Astrocyte (in vitro differentiated cells and primary cell): Measurements from ENCODE around the gene TRIO. TPM values are rescaled to one million over a fixed set of nuclear protein-coding genes. Genes with fewer than 3 reads are reported as not detected.

Experiments
- DNase-seq: peaks from one replicate; pipeline ENCODE4 v3.0.0-alpha.2; 2010; ENCODE audit warnings: low read depth
- FAIRE-seq: peaks from 2 replicates; lab custom pipeline; 2011; peaks lifted over from hg19 to GRCh38; lab: Jason Lieb, UNC
- H2AFZ ChIP-seq: 2 replicates; pipeline ENCODE4 v1.6.0; 2012; ENCODE audit warnings: low read depth, low read length, inconsistent platforms
- H3K27ac ChIP-seq: 2 replicates; pipeline ENCODE4 v1.5.1; 2011; ENCODE audit warnings: low read depth, low read length, inconsistent platforms
- H3K27me3 ChIP-seq: 2 replicates; pipeline ENCODE4 v1.6.0; 2011; ENCODE audit warnings: low read length, inconsistent platforms; ENCODE audit not compliant: insufficient read depth
- H3K36me3 ChIP-seq: 2 replicates; pipeline ENCODE4 v1.5.1; 2011; ENCODE audit warnings: low read length, inconsistent platforms; ENCODE audit not compliant: insufficient read depth
- H3K4me1 ChIP-seq: 2 replicates; pipeline ENCODE4 v1.5.1; 2011; ENCODE audit warnings: low read length, inconsistent platforms; ENCODE audit not compliant: insufficient read depth
- H3K4me2 ChIP-seq: 2 replicates; pipeline ENCODE4 v1.6.0; 2012; ENCODE audit warnings: low read length, inconsistent platforms
- H3K4me3 ChIP-seq: 2 replicates; pipeline ENCODE4 v1.5.1; 2011; ENCODE audit warnings: low read depth, mild to moderate bottlenecking, low read length, inconsistent platforms; ENCODE audit not compliant: insufficient read depth
- H3K79me2 ChIP-seq: 2 replicates; pipeline ENCODE4 v1.6.0; 2012; ENCODE audit warnings: mild to moderate bottlenecking, low read length, inconsistent platforms; ENCODE audit not compliant: insufficient read depth
- H3K9ac ChIP-seq: 2 replicates; pipeline ENCODE4 v1.6.0; 2012; ENCODE audit warnings: mild to moderate bottlenecking, low read length, inconsistent platforms
- H3K9me3 ChIP-seq: 2 replicates; pipeline ENCODE4 v1.5.1; 2012; ENCODE audit warnings: low read depth, mild to moderate bottlenecking, low read length, inconsistent platforms; ENCODE audit not compliant: insufficient read depth
- H4K20me1 ChIP-seq: 2 replicates; pipeline ENCODE4 v1.6.0; 2012; ENCODE audit warnings: low read length, inconsistent platforms; ENCODE audit not compliant: insufficient read depth
- H3K27ac Mint-ChIP-seq: one replicate; pipeline ENCODE4 v1.8.0; 2021; ENCODE audit warnings: mild to moderate bottlenecking, mixed read lengths; ENCODE audit not compliant: unreplicated experiment
- H3K27me3 Mint-ChIP-seq: one replicate; pipeline ENCODE4 v1.8.0; 2021; ENCODE audit warnings: low read depth, mixed read lengths; ENCODE audit not compliant: unreplicated experiment
- H3K36me3 Mint-ChIP-seq: one replicate; pipeline ENCODE4 v1.8.0; 2021; ENCODE audit warnings: low read depth, mixed read lengths; ENCODE audit not compliant: unreplicated experiment
- H3K4me1 Mint-ChIP-seq: one replicate; pipeline ENCODE4 v1.8.0; 2021; ENCODE audit warnings: low read depth, mixed read lengths; ENCODE audit not compliant: unreplicated experiment
- H3K4me3 Mint-ChIP-seq: one replicate; pipeline ENCODE4 v1.8.0; 2021; ENCODE audit warnings: mild to moderate bottlenecking, moderate library complexity, mixed read lengths; ENCODE audit not compliant: unreplicated experiment
- H3K9me3 Mint-ChIP-seq: one replicate; pipeline ENCODE4 v1.8.0; 2021; ENCODE audit warnings: mild to moderate bottlenecking, mixed read lengths; ENCODE audit not compliant: unreplicated experiment
- EZH2 ChIP-seq: IDR thresholded peaks from 2 replicates; pipeline ENCODE4 v1.6.1; 2012; ENCODE audit warnings: mild to moderate bottlenecking, low read length, inconsistent platforms; ENCODE audit not compliant: insufficient read depth
- total RNA-seq: library from RNA; stranded (reverse); gene quantifications from 2 replicates; pipeline ENCODE4 v1.2.1, GENCODE V29; 2021
- TF ChIP-seq, protein P1 (sequence below): IDR thresholded peaks from 2 replicates; pipeline ENCODE4 v1.5.1; 2011; ENCODE audit warnings: low read depth, mild to moderate bottlenecking, inconsistent platforms, low read length, moderate library complexity; ENCODE audit not compliant: insufficient read depth

The TRIO gene
- total RNA-seq, 1 donor from 2014 or later: 347 TPM

DNA sequence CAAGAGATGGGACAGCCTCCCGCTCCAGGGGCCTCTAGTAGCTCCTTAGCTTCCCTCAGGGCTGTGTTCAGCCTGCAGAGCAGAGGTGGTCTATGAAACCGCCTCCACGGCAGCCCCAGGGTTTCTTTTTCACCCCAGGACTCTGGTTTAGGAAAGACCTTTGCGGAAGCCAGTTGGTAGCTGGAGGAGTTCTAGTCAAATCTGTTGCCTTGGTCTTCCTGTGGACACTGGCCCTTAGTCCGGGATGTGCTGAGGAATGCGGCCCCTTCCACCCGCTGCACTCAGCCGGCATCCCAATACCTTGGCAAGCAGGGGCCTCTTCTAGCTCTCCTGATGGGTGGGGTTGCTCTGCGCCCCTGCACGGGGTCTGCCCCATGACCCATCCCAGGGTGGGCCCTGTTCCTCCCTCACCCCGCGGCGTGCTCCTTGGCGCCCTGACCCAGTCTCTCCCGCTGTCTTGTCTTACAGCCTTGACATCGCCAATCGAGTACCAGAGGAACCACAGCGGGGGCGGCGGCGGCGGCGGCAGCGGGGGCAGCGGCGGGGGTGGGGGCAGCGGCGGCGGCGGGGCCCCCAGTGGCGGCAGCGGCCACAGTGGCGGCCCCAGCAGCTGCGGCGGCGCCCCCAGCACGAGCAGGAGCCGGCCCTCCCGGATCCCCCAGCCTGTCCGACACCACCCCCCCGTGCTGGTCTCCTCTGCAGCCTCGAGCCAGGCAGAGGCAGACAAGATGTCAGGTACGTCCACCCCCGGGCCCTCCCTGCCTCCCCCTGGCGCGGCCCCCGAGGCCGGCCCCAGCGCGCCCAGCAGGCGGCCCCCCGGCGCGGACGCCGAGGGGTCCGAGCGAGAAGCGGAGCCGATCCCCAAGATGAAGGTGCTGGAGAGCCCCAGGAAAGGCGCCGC, 344.1 kb downstream of the TRIO start:
- Histone ChIP-seq H3K4me3 (no peak overlapping the region), H3K79me2 (peaks cover 51% of the 10 kb centered on the region), H3K27ac (no peak overlapping the region), H3K4me1 (peaks cover 11% of the 10 kb centered on the region), H2AFZ (no peak overlapping the region), H3K4me2 (no peak overlapping the region), H4K20me1 (peaks cover 69% of the 10 kb centered on the region), H3K36me3 (peaks cover 82% of the 10 kb centered on the region), H3K27me3 (no peaks in the 10 kb centered on the region), H3K9me3 (no peaks in the 10 kb centered on the region), H3K9ac (no peak overlapping the region)
- Mint-ChIP-seq H3K4me1 (peaks cover 11% of the 10 kb centered on the region), H3K27ac (no peak overlapping the region), H3K4me3 (no peak overlapping the region), H3K27me3 (no peaks in the 10 kb centered on the region), H3K36me3 (peaks cover 29% of the 10 kb centered on the region), H3K9me3 (peaks cover 3% of the 10 kb centered on the region)
- FAIRE-seq (no peak), DNase-seq (no peak)
- TF ChIP-seq EZH2: no peak
- TF ChIP-seq, protein P1, sequence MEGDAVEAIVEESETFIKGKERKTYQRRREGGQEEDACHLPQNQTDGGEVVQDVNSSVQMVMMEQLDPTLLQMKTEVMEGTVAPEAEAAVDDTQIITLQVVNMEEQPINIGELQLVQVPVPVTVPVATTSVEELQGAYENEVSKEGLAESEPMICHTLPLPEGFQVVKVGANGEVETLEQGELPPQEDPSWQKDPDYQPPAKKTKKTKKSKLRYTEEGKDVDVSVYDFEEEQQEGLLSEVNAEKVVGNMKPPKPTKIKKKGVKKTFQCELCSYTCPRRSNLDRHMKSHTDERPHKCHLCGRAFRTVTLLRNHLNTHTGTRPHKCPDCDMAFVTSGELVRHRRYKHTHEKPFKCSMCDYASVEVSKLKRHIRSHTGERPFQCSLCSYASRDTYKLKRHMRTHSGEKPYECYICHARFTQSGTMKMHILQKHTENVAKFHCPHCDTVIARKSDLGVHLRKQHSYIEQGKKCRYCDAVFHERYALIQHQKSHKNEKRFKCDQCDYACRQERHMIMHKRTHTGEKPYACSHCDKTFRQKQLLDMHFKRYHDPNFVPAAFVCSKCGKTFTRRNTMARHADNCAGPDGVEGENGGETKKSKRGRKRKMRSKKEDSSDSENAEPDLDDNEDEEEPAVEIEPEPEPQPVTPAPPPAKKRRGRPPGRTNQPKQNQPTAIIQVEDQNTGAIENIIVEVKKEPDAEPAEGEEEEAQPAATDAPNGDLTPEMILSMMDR: no peak

DNA sequence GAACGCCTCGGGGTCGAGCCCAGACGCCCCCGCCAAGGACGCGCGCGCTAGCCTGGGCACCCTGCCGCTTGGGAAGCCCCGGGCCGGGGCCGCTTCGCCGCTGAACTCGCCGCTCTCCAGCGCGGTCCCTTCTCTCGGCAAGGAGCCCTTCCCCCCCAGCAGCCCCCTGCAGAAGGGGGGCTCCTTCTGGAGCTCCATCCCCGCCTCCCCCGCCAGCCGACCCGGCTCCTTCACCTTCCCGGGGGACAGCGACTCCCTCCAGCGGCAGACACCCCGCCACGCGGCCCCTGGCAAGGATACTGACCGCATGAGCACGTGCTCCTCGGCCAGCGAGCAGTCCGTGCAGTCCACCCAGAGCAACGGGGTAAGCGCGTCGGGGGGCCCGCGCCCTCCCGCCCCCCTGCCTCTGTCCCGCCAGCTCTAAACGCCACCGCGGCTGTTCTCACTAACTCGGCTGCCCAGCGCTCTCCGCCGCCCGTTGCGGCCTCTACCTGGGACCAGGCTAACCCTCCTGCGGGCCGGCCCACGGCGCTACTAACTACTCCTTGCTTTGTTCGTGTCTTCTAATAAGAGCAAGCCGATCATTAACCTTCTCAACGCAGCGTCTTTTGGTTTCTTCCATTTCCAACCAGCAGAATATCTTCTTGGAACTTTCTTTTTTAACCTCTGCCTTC, 344.9 kb downstream of the TRIO start:
- peaks cover 58% of the 10 kb centered on the region for H3K79me2 ChIP-seq
- peaks cover 3% of the 10 kb centered on the region for H3K9me3 Mint-ChIP-seq
- H3K27me3 ChIP-seq: no peaks in the 10 kb centered on the region
- H3K9me3 ChIP-seq: no peaks in the 10 kb centered on the region
- DNase-seq: no peak
- H3K9ac ChIP-seq: no peak overlapping the region
- peaks cover 11% of the 10 kb centered on the region for H3K4me1 ChIP-seq
- no peak for FAIRE-seq
- TF ChIP-seq, protein P1: no peak
- no peak for TF ChIP-seq EZH2
- no peak overlapping the region for H3K4me3 ChIP-seq
- H3K36me3 Mint-ChIP-seq: peaks cover 34% of the 10 kb centered on the region
- H3K4me1 Mint-ChIP-seq: peaks cover 11% of the 10 kb centered on the region
- H3K27ac Mint-ChIP-seq: peak overlapping the region; percentile 79
- H3K36me3 ChIP-seq: peaks cover 82% of the 10 kb centered on the region
- peaks cover 70% of the 10 kb centered on the region for H4K20me1 ChIP-seq
- no peak overlapping the region for H2AFZ ChIP-seq
- no peak overlapping the region for H3K4me3 Mint-ChIP-seq
- no peaks in the 10 kb centered on the region for H3K27me3 Mint-ChIP-seq
- H3K4me2 ChIP-seq: no peak overlapping the region
- H3K27ac ChIP-seq: no peak overlapping the region
